ENCODE measurements around the gene CYP4F3.
"Not testable (repeated sequence)": the region's sequence is repeated elsewhere in the genome, so short reads cannot be mapped to it uniquely, and the experiment has no call there.

The CYP4F3 gene

GRCh38 chr19:15640904-15641597, 354 bp downstream of the CYP4F3 start:
- H3K36me3 Mint-ChIP-seq (ENCODE audit: low read depth), result no peaks in the 10 kb centered on the region
- no peak overlapping the region for H3K4me3 Mint-ChIP-seq
- H3K27me3 Mint-ChIP-seq (ENCODE audit: low read depth), result no peaks in the 10 kb centered on the region
- no peak for DNase-seq (ENCODE audit: low spot score)
- no peaks in the 10 kb centered on the region for H3K9me3 Mint-ChIP-seq
- H3K4me1 Mint-ChIP-seq (ENCODE audit: low read depth), result no peaks in the 10 kb centered on the region
- H3K27ac Mint-ChIP-seq, result no peak overlapping the region

- Mint-ChIP-seq H3K36me3 (ENCODE audit: low read depth) (no peaks in the 10 kb centered on the region), H3K27me3 (ENCODE audit: low read depth) (no peaks in the 10 kb centered on the region), H3K9me3 (no peaks in the 10 kb centered on the region), H3K27ac (no peak overlapping the region), H3K4me1 (ENCODE audit: low read depth) (no peaks in the 10 kb centered on the region), H3K4me3 (no peak overlapping the region)
- no peak for DNase-seq (ENCODE audit: low spot score)
These were observed 1.3 kb downstream of the CYP4F3 start for GRCh38 chr19:15641901-15642491.

GRCh38 chr19:15642807-15643206, 2.1 kb downstream of the CYP4F3 start:
- no peak overlapping the region for H3K4me3 Mint-ChIP-seq
- no peak overlapping the region for H3K27ac Mint-ChIP-seq
- H3K36me3 Mint-ChIP-seq (ENCODE audit: low read depth), result no peaks in the 10 kb centered on the region
- no peaks in the 10 kb centered on the region for H3K9me3 Mint-ChIP-seq
- H3K27me3 Mint-ChIP-seq (ENCODE audit: low read depth), result no peaks in the 10 kb centered on the region
- DNase-seq (ENCODE audit: low spot score), result no peak
- H3K4me1 Mint-ChIP-seq (ENCODE audit: low read depth), result no peaks in the 10 kb centered on the region

GRCh38 chr19:15643387-15643786, 2.7 kb downstream of the CYP4F3 start:
- Mint-ChIP-seq H3K4me3 (no peak overlapping the region), H3K36me3 (ENCODE audit: low read depth) (no peaks in the 10 kb centered on the region), H3K9me3 (no peaks in the 10 kb centered on the region), H3K27me3 (ENCODE audit: low read depth) (no peaks in the 10 kb centered on the region), H3K4me1 (ENCODE audit: low read depth) (no peaks in the 10 kb centered on the region), H3K27ac (no peak overlapping the region)
- no peak for DNase-seq (ENCODE audit: low spot score)

- no peak for DNase-seq (ENCODE audit: low spot score)
- no peaks in the 10 kb centered on the region for H3K36me3 Mint-ChIP-seq (ENCODE audit: low read depth)
- H3K4me3 Mint-ChIP-seq, result no peak overlapping the region
- no peaks in the 10 kb centered on the region for H3K4me1 Mint-ChIP-seq (ENCODE audit: low read depth)
- no peaks in the 10 kb centered on the region for H3K9me3 Mint-ChIP-seq
- no peak overlapping the region for H3K27ac Mint-ChIP-seq
- H3K27me3 Mint-ChIP-seq (ENCODE audit: low read depth), result no peaks in the 10 kb centered on the region
These were observed 3.5 kb downstream of the CYP4F3 start for GRCh38 chr19:15644066-15644741.

GRCh38 chr19:15644816-15645215, 4.1 kb downstream of the CYP4F3 start:
- no peaks in the 10 kb centered on the region for H3K9me3 Mint-ChIP-seq
- H3K36me3 Mint-ChIP-seq (ENCODE audit: low read depth), result no peaks in the 10 kb centered on the region
- no peak for DNase-seq (ENCODE audit: low spot score)
- H3K27ac Mint-ChIP-seq, result no peak overlapping the region
- H3K27me3 Mint-ChIP-seq (ENCODE audit: low read depth), result no peaks in the 10 kb centered on the region
- no peak overlapping the region for H3K4me3 Mint-ChIP-seq
- no peaks in the 10 kb centered on the region for H3K4me1 Mint-ChIP-seq (ENCODE audit: low read depth)

- Mint-ChIP-seq H3K36me3 (ENCODE audit: low read depth) (no peaks in the 10 kb centered on the region), H3K9me3 (no peaks in the 10 kb centered on the region), H3K4me3 (no peak overlapping the region), H3K27ac (no peak overlapping the region), H3K4me1 (ENCODE audit: low read depth) (no peaks in the 10 kb centered on the region), H3K27me3 (ENCODE audit: low read depth) (peaks cover 5% of the 10 kb centered on the region)
- no peak for DNase-seq (ENCODE audit: low spot score)
These were observed 8.8 kb downstream of the CYP4F3 start for GRCh38 chr19:15649526-15649925.

- DNase-seq (ENCODE audit: low spot score); H3K36me3 Mint-ChIP-seq (ENCODE audit: low read depth); H3K4me1 Mint-ChIP-seq (ENCODE audit: low read depth); H3K9me3 Mint-ChIP-seq; H3K27ac Mint-ChIP-seq; H3K4me3 Mint-ChIP-seq; H3K27me3 Mint-ChIP-seq (ENCODE audit: low read depth): not testable (repeated sequence)
These were observed 9.4 kb downstream of the CYP4F3 start for GRCh38 chr19:15650123-15650522.

GRCh38 chr19:15651791-15652190, 11.1 kb downstream of the CYP4F3 start:
- H3K27ac Mint-ChIP-seq, result no peak overlapping the region
- peaks cover 11% of the 10 kb centered on the region for H3K27me3 Mint-ChIP-seq (ENCODE audit: low read depth)
- H3K36me3 Mint-ChIP-seq (ENCODE audit: low read depth), result no peaks in the 10 kb centered on the region
- H3K9me3 Mint-ChIP-seq, result no peaks in the 10 kb centered on the region
- no peak overlapping the region for H3K4me3 Mint-ChIP-seq
- no peaks in the 10 kb centered on the region for H3K4me1 Mint-ChIP-seq (ENCODE audit: low read depth)
- DNase-seq (ENCODE audit: low spot score), result no peak

- DNase-seq (ENCODE audit: low spot score), result no peak
- Mint-ChIP-seq H3K27me3 (ENCODE audit: low read depth) (peaks cover 11% of the 10 kb centered on the region), H3K4me3 (no peak overlapping the region), H3K4me1 (ENCODE audit: low read depth) (no peaks in the 10 kb centered on the region), H3K27ac (no peak overlapping the region), H3K36me3 (ENCODE audit: low read depth) (no peaks in the 10 kb centered on the region), H3K9me3 (no peaks in the 10 kb centered on the region)
These were observed 12.0 kb downstream of the CYP4F3 start for GRCh38 chr19:15652559-15653278.

- no peaks in the 10 kb centered on the region for H3K9me3 Mint-ChIP-seq
- no peak overlapping the region for H3K4me3 Mint-ChIP-seq
- H3K4me1 Mint-ChIP-seq (ENCODE audit: low read depth), result no peaks in the 10 kb centered on the region
- no peak for DNase-seq (ENCODE audit: low spot score)
- no peaks in the 10 kb centered on the region for H3K36me3 Mint-ChIP-seq (ENCODE audit: low read depth)
- H3K27me3 Mint-ChIP-seq (ENCODE audit: low read depth), result peaks cover 11% of the 10 kb centered on the region
- no peak overlapping the region for H3K27ac Mint-ChIP-seq
These were observed 15.8 kb downstream of the CYP4F3 start for GRCh38 chr19:15656467-15656866.

- H3K4me3 Mint-ChIP-seq, result no peak overlapping the region
- no peak overlapping the region for H3K27ac Mint-ChIP-seq
- no peak for DNase-seq (ENCODE audit: low spot score)
- no peaks in the 10 kb centered on the region for H3K36me3 Mint-ChIP-seq (ENCODE audit: low read depth)
- H3K9me3 Mint-ChIP-seq, result no peaks in the 10 kb centered on the region
- H3K27me3 Mint-ChIP-seq (ENCODE audit: low read depth), result no peaks in the 10 kb centered on the region
- no peaks in the 10 kb centered on the region for H3K4me1 Mint-ChIP-seq (ENCODE audit: low read depth)
These were observed 22.6 kb downstream of the CYP4F3 start for GRCh38 chr19:15663247-15663646.

GRCh38 chr19:15666186-15666585, 25.5 kb downstream of the CYP4F3 start:
- no peaks in the 10 kb centered on the region for H3K4me1 Mint-ChIP-seq (ENCODE audit: low read depth)
- H3K27me3 Mint-ChIP-seq (ENCODE audit: low read depth), result no peaks in the 10 kb centered on the region
- H3K36me3 Mint-ChIP-seq (ENCODE audit: low read depth), result no peaks in the 10 kb centered on the region

GRCh38 chr19:15666883-15667282, 26.2 kb downstream of the CYP4F3 start:
- DNase-seq (ENCODE audit: low spot score), result no peak
- H3K27me3 Mint-ChIP-seq (ENCODE audit: low read depth), result no peaks in the 10 kb centered on the region
- no peaks in the 10 kb centered on the region for H3K36me3 Mint-ChIP-seq (ENCODE audit: low read depth)
- no peak overlapping the region for H3K4me3 Mint-ChIP-seq
- H3K27ac Mint-ChIP-seq, result no peak overlapping the region
- H3K9me3 Mint-ChIP-seq, result no peaks in the 10 kb centered on the region
- H3K4me1 Mint-ChIP-seq (ENCODE audit: low read depth), result no peaks in the 10 kb centered on the region

More at GRCh38 chr19:15666186-15666585, 25.5 kb downstream of the CYP4F3 start:
- Mint-ChIP-seq H3K4me3 (no peak overlapping the region), H3K27ac (no peak overlapping the region), H3K9me3 (no peaks in the 10 kb centered on the region)
- DNase-seq (ENCODE audit: low spot score), result no peak

Measured in T-helper 2 cell treated with Interferon-gamma antibody and Interleukin-4, amounts not matched to agents 5 μg/mL and 100 μg/mL, for 36 hours (primary cell).